Effector memory CD8-positive, alpha-beta T cell (primary cell): ENCODE measurements around the gene CHRNA10.

Experiments used
- ATAC-seq: fragments of 150-1000 bp; cut with Tn5 transposase; replicated peaks from 2 replicates; pipeline ENCODE4 v1.10.0; 2021; ENCODE audit warnings: mild to moderate bottlenecking, moderate library complexity
- DNase-seq, 3 experiments: peaks; one replicate each; pipeline ENCODE4 v3.0.0; 2021
- H3K27ac Mint-ChIP-seq, 2 donors: one replicate each; pipeline ENCODE4 v1.8.0; 2022; ENCODE audit warnings: mild to moderate bottlenecking in 2 of 2, mixed read lengths in 2 of 2, moderate library complexity in 2 of 2
- H3K27me3 Mint-ChIP-seq, 2 donors: one replicate each; pipeline ENCODE4 v1.8.0; 2022; ENCODE audit warnings: mixed read lengths in 2 of 2
- H3K36me3 Mint-ChIP-seq: one replicate; pipeline ENCODE4 v1.8.0; 2022; ENCODE audit warnings: mild to moderate bottlenecking, moderate library complexity, mixed read lengths; ENCODE audit not compliant: insufficient read depth
- H3K4me1 Mint-ChIP-seq, 2 donors: one replicate each; pipeline ENCODE4 v1.8.0; 2022; ENCODE audit warnings: low read depth in 2 of 2, mixed read lengths in 2 of 2
- H3K4me3 Mint-ChIP-seq, 2 donors: one replicate each; pipeline ENCODE4 v1.8.0; 2022; ENCODE audit warnings: mild to moderate bottlenecking in 2 of 2, mixed read lengths in 2 of 2, moderate library complexity in 2 of 2
- H3K9me3 Mint-ChIP-seq, 2 donors: one replicate each; pipeline ENCODE4 v1.8.0; 2022; ENCODE audit warnings: mixed read lengths in 2 of 2
- total RNA-seq, 9 experiments: gene quantifications; one replicate each; lab custom pipeline; 2026; lab: John Stamatoyannopoulos, UW

Gene CHRNA10
- 1.3 to 6.0 (median 2.5) reads per million in 9 experiments for total RNA-seq

DNA sequence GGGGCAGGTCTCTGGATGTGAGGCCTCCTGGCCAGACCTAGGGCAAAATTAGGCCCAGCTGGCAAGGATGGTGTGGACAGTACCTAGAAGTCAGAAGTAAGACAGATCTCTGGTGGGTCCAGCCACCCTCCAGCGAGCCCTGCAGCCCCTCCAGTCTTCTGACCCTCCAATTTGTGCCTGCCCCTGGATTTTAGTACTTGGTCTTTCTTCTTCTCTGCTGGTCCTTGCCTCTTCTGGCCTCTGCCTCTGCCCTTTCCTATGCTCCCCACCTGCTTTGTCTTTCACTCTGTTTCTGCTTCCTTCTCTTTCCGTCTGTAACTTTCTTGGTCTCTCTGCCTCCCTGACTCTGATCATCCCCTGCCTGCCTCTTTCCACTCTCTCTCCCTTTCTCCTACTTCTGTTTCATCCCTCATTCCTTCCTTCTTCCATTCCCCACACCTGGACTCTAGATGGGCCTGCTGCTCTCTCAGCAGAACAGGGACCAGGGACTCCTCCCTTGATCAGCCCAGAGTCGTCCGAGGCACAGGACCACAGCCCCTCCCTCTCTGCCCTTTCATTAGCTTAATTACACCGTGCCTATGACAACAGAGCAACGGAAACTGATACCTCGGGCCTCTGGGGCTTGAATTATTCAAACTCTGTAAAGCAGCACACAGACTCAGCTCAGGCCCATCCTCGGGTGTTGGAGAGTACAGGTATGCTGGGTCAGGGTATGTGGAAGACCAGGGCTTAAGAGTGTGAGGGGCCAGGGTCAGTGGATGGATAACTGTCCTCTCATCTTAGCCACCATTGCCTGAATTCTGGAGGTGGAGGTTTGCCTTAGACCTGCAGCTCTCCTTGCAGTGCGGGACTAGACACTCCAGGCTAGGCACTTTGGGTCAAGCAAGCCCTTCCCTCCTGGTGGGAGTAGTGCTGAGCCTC is at the start of gene CHRNA10:
TSS of gene CHRNA10 (minus strand) at position 51 of the 921 bp plus-strand sequence. CDS start 72 bp downstream, outside the sequence.
- Mint-ChIP-seq H3K4me3 (no peak within 1 kb of the TSS), H3K27me3 (no peaks in the 10 kb centered on the region), H3K36me3 (peaks cover 47% of the 10 kb centered on the region), H3K4me1 (no peaks in the 10 kb centered on the region), H3K27ac (peak within 1 kb of the TSS; percentile 46 to 79), H3K9me3 (no peaks in the 10 kb centered on the region)
- DNase-seq (no peak), ATAC-seq (no peak)

DNA sequence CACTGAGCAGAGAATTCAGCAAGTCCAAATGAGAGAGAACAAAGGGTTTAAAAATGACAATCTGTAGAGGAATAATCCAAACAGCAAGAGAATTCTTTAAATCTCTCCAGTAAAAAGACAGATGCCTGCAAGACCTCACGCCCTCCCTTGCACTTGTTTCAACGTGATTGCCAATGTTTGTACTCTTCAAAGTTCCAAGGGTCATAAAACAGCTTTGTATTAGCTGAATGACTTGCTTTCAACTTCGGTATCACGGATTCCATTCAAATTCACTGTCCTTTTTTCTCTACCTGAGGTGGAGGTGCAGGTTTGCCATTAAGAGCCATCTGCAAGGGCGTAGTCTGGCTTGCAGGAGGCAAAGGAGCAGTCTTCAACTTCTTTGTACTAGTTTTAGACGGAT is 41.1 kb upstream of the CHRNA10 start:
- Mint-ChIP-seq H3K4me1 (peaks cover 0 to 3% of the 10 kb centered on the region in 2 donors), H3K36me3 (peaks cover 72% of the 10 kb centered on the region), H3K27me3 (no peaks in the 10 kb centered on the region), H3K9me3 (no peaks in the 10 kb centered on the region), H3K4me3 (no peak overlapping the region), H3K27ac (peak overlapping the region; percentile 49 to 82)
- ATAC-seq (no peak), DNase-seq (no peak)

- no peak overlapping the region for H3K4me3 Mint-ChIP-seq
- peak overlapping the region; percentile 38 to 82 for H3K27ac Mint-ChIP-seq
- H3K9me3 Mint-ChIP-seq, result no peaks in the 10 kb centered on the region
- no peaks in the 10 kb centered on the region for H3K27me3 Mint-ChIP-seq
- DNase-seq (no peak), ATAC-seq (no peak)
- peaks cover 0 to 10% of the 10 kb centered on the region in 2 donors for H3K4me1 Mint-ChIP-seq
- peaks cover 70% of the 10 kb centered on the region for H3K36me3 Mint-ChIP-seq
Observed at GRCh38 chr11:3710485-3711259, 39.5 kb upstream of the CHRNA10 start.

GRCh38 chr11:3709977-3710376 is 38.8 kb upstream of the CHRNA10 start:
- Mint-ChIP-seq H3K27me3 (no peaks in the 10 kb centered on the region), H3K27ac (no peak overlapping the region), H3K4me1 (peaks cover 0 to 10% of the 10 kb centered on the region in 2 donors), H3K36me3 (peaks cover 70% of the 10 kb centered on the region), H3K4me3 (no peak overlapping the region), H3K9me3 (no peaks in the 10 kb centered on the region)
- DNase-seq (no peak), ATAC-seq (no peak)

GRCh38 chr11:3707176-3707575 is 36.0 kb upstream of the CHRNA10 start:
- DNase-seq, result no peak
- no peak overlapping the region for H3K4me3 Mint-ChIP-seq
- H3K27me3 Mint-ChIP-seq, result no peaks in the 10 kb centered on the region
- H3K36me3 Mint-ChIP-seq, result peaks cover 76% of the 10 kb centered on the region
- no peak for ATAC-seq
- H3K9me3 Mint-ChIP-seq, result no peaks in the 10 kb centered on the region
- peak overlapping the region in 1 of 2 donors; percentile 79 for H3K27ac Mint-ChIP-seq
- peaks cover 0 to 10% of the 10 kb centered on the region in 2 donors for H3K4me1 Mint-ChIP-seq

DNA sequence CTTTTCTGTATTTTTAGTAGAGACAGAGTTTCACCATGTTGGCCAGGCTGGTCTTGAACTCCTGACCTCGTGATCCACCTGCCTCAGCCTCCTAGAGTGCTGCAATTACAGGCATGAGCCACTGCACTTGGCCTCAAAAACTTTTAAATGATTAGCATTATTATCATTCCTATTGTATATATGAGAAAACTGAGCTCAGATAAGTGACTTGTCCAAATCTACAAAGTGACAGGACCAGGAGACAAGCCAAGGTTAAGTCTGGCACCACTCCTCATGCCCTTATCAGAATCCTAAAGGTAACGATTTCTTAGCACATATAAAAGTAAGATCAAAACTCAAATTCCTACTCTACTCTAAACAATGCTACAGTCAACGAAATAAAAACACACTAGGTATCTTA is 32.2 kb upstream of the CHRNA10 start:
- H3K9me3 Mint-ChIP-seq, result no peaks in the 10 kb centered on the region
- no peaks in the 10 kb centered on the region for H3K27me3 Mint-ChIP-seq
- DNase-seq (no peak), ATAC-seq (no peak)
- H3K4me1 Mint-ChIP-seq, result peaks cover 0 to 7% of the 10 kb centered on the region in 2 donors
- H3K36me3 Mint-ChIP-seq, result peaks cover 87% of the 10 kb centered on the region
- H3K27ac Mint-ChIP-seq, result no peak overlapping the region
- H3K4me3 Mint-ChIP-seq, result no peak overlapping the region

DNA sequence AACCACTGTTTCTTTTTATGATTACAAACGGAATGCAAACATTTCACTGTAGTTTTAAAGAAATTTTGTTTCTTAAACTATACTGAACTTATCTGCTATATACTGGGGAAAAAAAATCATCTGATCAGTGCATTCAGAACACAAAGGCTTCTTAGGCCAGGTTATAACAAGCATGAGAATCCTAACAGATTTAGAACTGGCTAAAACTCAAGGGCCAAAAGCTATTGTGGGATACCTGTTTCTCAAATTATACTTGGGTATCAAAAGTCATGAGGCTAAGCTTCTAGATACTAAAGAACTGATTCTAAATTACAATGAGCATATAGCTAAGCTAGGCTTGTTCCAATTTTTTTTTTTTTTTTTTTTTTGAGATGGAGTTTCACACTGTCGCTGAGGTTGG is 29.7 kb upstream of the CHRNA10 start:
- DNase-seq (no peak), ATAC-seq (no peak)
- Mint-ChIP-seq H3K27me3 (no peaks in the 10 kb centered on the region), H3K27ac (no peak overlapping the region), H3K4me1 (no peaks in the 10 kb centered on the region), H3K36me3 (peaks cover 92% of the 10 kb centered on the region), H3K9me3 (no peaks in the 10 kb centered on the region), H3K4me3 (no peak overlapping the region)

DNA sequence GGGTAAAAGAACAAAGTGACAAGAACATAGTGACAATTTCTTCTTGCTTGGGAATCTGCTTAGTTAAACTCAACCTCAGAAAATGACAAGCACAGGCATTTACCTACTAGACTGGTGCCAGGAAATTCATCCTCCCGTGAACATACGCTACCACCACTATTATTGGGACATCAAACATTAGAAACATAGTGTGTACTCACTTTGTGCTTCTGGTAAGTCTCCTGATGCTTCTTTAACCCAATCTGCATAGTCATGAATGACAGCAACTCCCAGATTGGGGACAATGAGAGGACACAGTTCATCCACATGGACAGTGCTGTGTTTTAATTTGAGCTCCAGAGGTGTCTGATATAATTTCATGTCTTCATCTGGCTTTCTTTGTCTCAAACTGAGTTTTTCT is 29.2 kb upstream of the CHRNA10 start:
- H3K9me3 Mint-ChIP-seq, result no peaks in the 10 kb centered on the region
- no peaks in the 10 kb centered on the region for H3K27me3 Mint-ChIP-seq
- H3K4me1 Mint-ChIP-seq, result no peaks in the 10 kb centered on the region
- H3K36me3 Mint-ChIP-seq, result peaks cover 92% of the 10 kb centered on the region
- no peak overlapping the region for H3K4me3 Mint-ChIP-seq
- DNase-seq, result no peak
- no peak for ATAC-seq
- no peak overlapping the region for H3K27ac Mint-ChIP-seq

GRCh38 chr11:3686751-3687150 is 15.6 kb upstream of the CHRNA10 start:
- ATAC-seq, result no peak
- H3K27ac Mint-ChIP-seq, result no peak overlapping the region
- no peaks in the 10 kb centered on the region for H3K9me3 Mint-ChIP-seq
- no peak overlapping the region for H3K4me3 Mint-ChIP-seq
- H3K27me3 Mint-ChIP-seq, result no peaks in the 10 kb centered on the region
- DNase-seq, result no peak
- no peaks in the 10 kb centered on the region for H3K4me1 Mint-ChIP-seq
- H3K36me3 Mint-ChIP-seq, result peaks cover 94% of the 10 kb centered on the region

DNA sequence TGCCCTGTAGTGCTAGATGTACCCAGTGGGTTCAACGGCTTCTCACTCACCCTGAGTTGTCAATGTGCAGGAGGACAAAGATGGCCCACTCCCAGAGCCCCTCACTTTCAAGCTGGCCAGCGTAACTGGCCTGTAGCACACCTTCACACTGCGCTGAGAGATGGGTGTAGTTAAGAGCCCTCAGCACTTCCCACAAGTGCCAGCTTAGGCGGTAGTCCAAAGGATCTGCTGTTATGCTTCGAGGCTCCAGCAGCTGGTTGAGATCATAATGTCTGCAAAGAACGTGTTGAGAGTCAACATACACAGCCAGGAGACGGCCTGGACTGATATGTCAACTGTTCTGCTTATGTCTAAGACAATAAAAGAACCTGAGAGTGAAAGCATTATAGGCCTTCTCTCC is 14.7 kb upstream of the CHRNA10 start:
- no peak overlapping the region for H3K4me3 Mint-ChIP-seq
- H3K27me3 Mint-ChIP-seq, result no peaks in the 10 kb centered on the region
- H3K4me1 Mint-ChIP-seq, result no peaks in the 10 kb centered on the region
- peaks cover 95% of the 10 kb centered on the region for H3K36me3 Mint-ChIP-seq
- ATAC-seq (no peak), DNase-seq (no peak)
- H3K9me3 Mint-ChIP-seq, result no peaks in the 10 kb centered on the region
- H3K27ac Mint-ChIP-seq, result peak overlapping the region in 1 of 2 donors; percentile 18

DNA sequence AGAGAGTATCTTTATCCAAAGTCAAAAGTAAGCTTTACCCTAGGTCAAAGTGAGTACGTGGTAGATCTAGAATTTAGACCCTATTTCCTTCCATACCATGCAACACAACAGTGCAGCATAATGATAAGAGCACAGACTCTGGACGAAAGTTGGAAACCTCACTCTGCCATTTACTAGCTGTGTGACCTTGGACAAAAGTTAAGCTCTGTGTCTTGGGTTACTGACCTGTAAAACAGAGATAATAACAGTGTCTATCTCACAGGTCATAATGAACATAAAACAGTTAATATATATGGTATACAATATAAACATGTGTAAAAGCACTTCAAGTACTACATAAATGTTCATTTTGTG is 13.6 kb upstream of the CHRNA10 start:
- peaks cover 93% of the 10 kb centered on the region for H3K36me3 Mint-ChIP-seq
- H3K27me3 Mint-ChIP-seq, result no peaks in the 10 kb centered on the region
- no peaks in the 10 kb centered on the region for H3K4me1 Mint-ChIP-seq
- H3K4me3 Mint-ChIP-seq, result no peak overlapping the region
- no peak for DNase-seq
- no peak for ATAC-seq
- H3K9me3 Mint-ChIP-seq, result no peaks in the 10 kb centered on the region
- no peak overlapping the region for H3K27ac Mint-ChIP-seq

DNA sequence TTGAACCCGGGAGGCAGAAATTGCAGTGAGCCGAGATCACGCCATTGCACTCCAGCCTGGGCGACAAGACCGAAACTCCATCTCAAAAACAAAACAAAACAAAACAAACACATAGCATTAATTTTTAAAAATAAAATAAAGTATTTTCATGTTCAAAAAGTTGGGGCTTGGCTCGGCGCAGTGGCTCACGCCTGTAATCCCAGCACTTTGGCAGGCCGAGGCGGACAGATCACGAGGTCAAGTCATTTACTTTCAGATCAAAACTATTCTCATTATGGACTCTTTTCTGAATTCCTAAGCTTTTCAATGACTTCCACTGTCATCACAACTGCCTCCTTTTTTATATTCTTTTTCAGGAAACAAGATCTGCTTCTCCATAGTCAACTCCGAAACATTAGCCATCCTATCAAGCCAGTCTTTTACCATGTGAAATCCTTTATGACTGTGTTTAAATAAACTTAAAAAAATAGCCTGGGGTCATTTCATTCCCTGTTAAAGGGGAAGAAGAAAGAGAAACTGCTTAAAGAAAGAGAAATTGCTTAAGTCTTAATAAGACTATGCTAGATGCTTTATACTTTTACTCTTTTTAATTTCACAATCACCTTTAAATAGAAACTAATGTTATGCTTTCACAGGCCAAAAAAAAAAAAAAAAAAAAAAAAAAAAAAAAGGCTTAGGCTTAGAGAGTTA is 13.1 kb upstream of the CHRNA10 start:
- H3K4me3 Mint-ChIP-seq, result no peak overlapping the region
- H3K4me1 Mint-ChIP-seq, result peaks cover 0 to 2% of the 10 kb centered on the region in 2 donors
- peaks cover 93% of the 10 kb centered on the region for H3K36me3 Mint-ChIP-seq
- DNase-seq (no peak), ATAC-seq (no peak)
- H3K27me3 Mint-ChIP-seq, result no peaks in the 10 kb centered on the region
- H3K27ac Mint-ChIP-seq, result no peak overlapping the region
- H3K9me3 Mint-ChIP-seq, result no peaks in the 10 kb centered on the region

DNA sequence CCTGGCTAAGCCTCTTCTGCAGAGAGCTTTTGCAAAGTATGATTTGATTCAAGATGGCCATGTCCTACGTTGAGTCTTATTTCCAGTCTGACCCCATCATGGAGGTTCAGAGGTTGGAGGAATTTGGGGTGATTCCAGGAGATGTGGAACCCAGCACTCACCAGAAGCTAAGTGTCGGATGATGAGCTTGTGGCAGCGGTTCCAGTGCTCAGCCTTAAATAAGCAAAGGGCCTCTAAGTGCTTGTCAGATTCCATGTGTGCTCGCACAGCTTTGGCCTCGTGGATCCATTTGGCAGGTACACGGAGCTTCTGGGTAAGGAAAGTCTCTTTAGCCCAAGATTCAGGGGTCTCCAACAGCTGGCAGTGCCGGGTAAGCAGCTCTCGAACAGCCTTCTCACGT is 11.9 kb upstream of the CHRNA10 start:
- no peaks in the 10 kb centered on the region for H3K27me3 Mint-ChIP-seq
- H3K4me3 Mint-ChIP-seq, result no peak overlapping the region
- ATAC-seq (no peak), DNase-seq (no peak)
- no peaks in the 10 kb centered on the region for H3K9me3 Mint-ChIP-seq
- no peak overlapping the region for H3K27ac Mint-ChIP-seq
- H3K36me3 Mint-ChIP-seq, result peaks cover 90% of the 10 kb centered on the region
- H3K4me1 Mint-ChIP-seq, result peaks cover 0 to 6% of the 10 kb centered on the region in 2 donors
